Right atrium auricular region (tissue), 2 donors: ENCODE data around the gene B4GALT7. TPM values are rescaled to one million over a fixed set of nuclear protein-coding genes. Genes with fewer than 3 reads are reported as not detected.

Source experiments
- DNase-seq: peaks from one replicate; pipeline ENCODE4 v3.0.0-alpha.2; 2019; ENCODE audit warnings: low spot score
- H3K27ac ChIP-seq, 2 donors: fragments of 200-600 bp; sonication (generic); 1 replicate in 1 of 2; 2 replicates in 1 of 2; pipeline ENCODE4 v1.5.1; 2016 to 2019
- H3K27me3 ChIP-seq, 2 donors: fragments of 200-600 bp; sonication (generic); one replicate each; pipeline versions ENCODE4 v1.5.1 to v1.6.0; 2017 to 2019
- H3K36me3 ChIP-seq: fragments of 200-600 bp; sonication (generic); one replicate; pipeline ENCODE4 v1.5.1; 2016
- H3K4me1 ChIP-seq, 2 donors: fragments of 200-600 bp; sonication (generic); one replicate each; pipeline versions ENCODE4 v1.5.1 to v1.6.0; 2017 to 2019
- H3K4me3 ChIP-seq, 2 donors: fragments of 200-600 bp; sonication (generic); 1 replicate in 1 of 2; 2 replicates in 1 of 2; pipeline ENCODE4 v1.5.1; 2017 to 2019; ENCODE audit warnings: mild to moderate bottlenecking in 1 of 2, moderate library complexity in 1 of 2
- H3K9me3 ChIP-seq, 2 donors: fragments of 200-600 bp; sonication (generic); one replicate each; pipeline ENCODE4 v1.5.1; 2019
- total RNA-seq, 2 donors: library from RNA; depleted of rRNA; stranded (reverse); fragments of >200 nt; gene quantifications; one replicate each; pipeline ENCODE4 v1.1.0, GENCODE V29; 2016
- TF ChIP-seq, protein P1 (sequence below), 2 donors: fragments of 200-600 bp; sonication (generic); IDR thresholded peaks; one replicate each; pipeline ENCODE4 v1.5.1; 2019; ENCODE audit warnings: antibody characterized with exemption in 2 of 2

Gene B4GALT7
- total RNA-seq, 2 donors from 2014 or later: 12.2 to 21.3 TPM

DNA sequence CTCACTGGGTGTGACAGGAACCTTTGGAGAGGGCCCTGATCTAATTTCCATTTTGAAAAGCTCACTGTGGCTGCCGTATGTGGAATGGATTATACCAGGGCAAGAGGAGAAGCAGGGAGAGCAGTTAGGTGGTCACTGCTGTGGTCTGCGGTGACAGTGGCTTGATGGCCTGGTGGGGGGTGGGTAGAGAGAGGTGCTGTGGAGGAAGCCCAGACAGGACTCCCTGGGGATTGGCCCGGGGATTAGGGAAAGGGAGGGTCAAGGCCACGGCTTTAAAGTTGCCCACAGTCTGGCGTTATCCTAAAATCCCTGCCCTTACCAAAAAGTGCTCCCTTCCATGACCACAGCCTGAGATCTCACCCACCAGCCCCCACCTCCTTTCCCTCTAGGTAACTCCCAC is 4.7 kb downstream of the B4GALT7 start:
- DNase-seq: peak; percentile 18
- no peaks in the 10 kb centered on the region for H3K36me3 ChIP-seq
- H3K27ac ChIP-seq: no peak overlapping the region
- H3K9me3 ChIP-seq: no peaks in the 10 kb centered on the region
- H3K27me3 ChIP-seq: no peaks in the 10 kb centered on the region
- TF ChIP-seq, protein P1, sequence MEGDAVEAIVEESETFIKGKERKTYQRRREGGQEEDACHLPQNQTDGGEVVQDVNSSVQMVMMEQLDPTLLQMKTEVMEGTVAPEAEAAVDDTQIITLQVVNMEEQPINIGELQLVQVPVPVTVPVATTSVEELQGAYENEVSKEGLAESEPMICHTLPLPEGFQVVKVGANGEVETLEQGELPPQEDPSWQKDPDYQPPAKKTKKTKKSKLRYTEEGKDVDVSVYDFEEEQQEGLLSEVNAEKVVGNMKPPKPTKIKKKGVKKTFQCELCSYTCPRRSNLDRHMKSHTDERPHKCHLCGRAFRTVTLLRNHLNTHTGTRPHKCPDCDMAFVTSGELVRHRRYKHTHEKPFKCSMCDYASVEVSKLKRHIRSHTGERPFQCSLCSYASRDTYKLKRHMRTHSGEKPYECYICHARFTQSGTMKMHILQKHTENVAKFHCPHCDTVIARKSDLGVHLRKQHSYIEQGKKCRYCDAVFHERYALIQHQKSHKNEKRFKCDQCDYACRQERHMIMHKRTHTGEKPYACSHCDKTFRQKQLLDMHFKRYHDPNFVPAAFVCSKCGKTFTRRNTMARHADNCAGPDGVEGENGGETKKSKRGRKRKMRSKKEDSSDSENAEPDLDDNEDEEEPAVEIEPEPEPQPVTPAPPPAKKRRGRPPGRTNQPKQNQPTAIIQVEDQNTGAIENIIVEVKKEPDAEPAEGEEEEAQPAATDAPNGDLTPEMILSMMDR (IDR thresholded peaks at IDR 0.05): no peak
- H3K4me1 ChIP-seq: peaks cover 0 to 25% of the 10 kb centered on the region in 2 donors
- no peak overlapping the region for H3K4me3 ChIP-seq

GRCh38 chr5:177605078-177605477 is 5.1 kb downstream of the B4GALT7 start:
- Histone ChIP-seq H3K4me1 (peaks cover 0 to 25% of the 10 kb centered on the region in 2 donors), H3K27ac (no peak overlapping the region), H3K4me3 (no peak overlapping the region), H3K27me3 (no peaks in the 10 kb centered on the region), H3K36me3 (no peaks in the 10 kb centered on the region), H3K9me3 (no peaks in the 10 kb centered on the region)
- peak; percentile 44 for DNase-seq
- TF ChIP-seq, protein P1 (IDR thresholded peaks at IDR 0.05): no peak

GRCh38 chr5:177605667-177606066 is 5.7 kb downstream of the B4GALT7 start:
- peak; percentile 21 for DNase-seq
- peaks cover 0 to 23% of the 10 kb centered on the region in 2 donors for H3K4me1 ChIP-seq
- no peaks in the 10 kb centered on the region for H3K9me3 ChIP-seq
- TF ChIP-seq, protein P1 (IDR thresholded peaks at IDR 0.05): no peak
- no peaks in the 10 kb centered on the region for H3K27me3 ChIP-seq
- H3K27ac ChIP-seq: no peak overlapping the region
- no peak overlapping the region for H3K4me3 ChIP-seq
- no peaks in the 10 kb centered on the region for H3K36me3 ChIP-seq

GRCh38 chr5:177606071-177607051 is 6.4 kb downstream of the B4GALT7 start:
- H3K27ac ChIP-seq: no peak overlapping the region
- H3K4me1 ChIP-seq: peaks cover 0 to 16% of the 10 kb centered on the region in 2 donors
- no peak overlapping the region for H3K4me3 ChIP-seq
- no peaks in the 10 kb centered on the region for H3K27me3 ChIP-seq
- peak; percentile 44 for DNase-seq
- no peaks in the 10 kb centered on the region for H3K9me3 ChIP-seq
- TF ChIP-seq, protein P1 (IDR thresholded peaks at IDR 0.05): no peak
- H3K36me3 ChIP-seq: no peaks in the 10 kb centered on the region

GRCh38 chr5:177607115-177607451 is 7.2 kb downstream of the B4GALT7 start:
- H3K27ac ChIP-seq: no peak overlapping the region
- TF ChIP-seq, protein P1 (IDR thresholded peaks at IDR 0.05): no peak
- H3K27me3 ChIP-seq: no peaks in the 10 kb centered on the region

More at GRCh38 chr5:177607115-177607451, 7.2 kb downstream of the B4GALT7 start:
- Histone ChIP-seq H3K9me3 (no peaks in the 10 kb centered on the region), H3K4me3 (no peak overlapping the region), H3K36me3 (no peaks in the 10 kb centered on the region), H3K4me1 (peaks cover 0 to 10% of the 10 kb centered on the region in 2 donors)
- DNase-seq: no peak
